ENCODE results near the gene ZFPM1.
A peak's percentile ranks its signal among the peaks of the same experiment; 100 is the strongest.

- peak in 2 of 4 donors; percentile 34 to 83 for TF ChIP-seq POLR2A (IDR thresholded peaks at IDR 0.05)
- TF ChIP-seq, protein P1, sequence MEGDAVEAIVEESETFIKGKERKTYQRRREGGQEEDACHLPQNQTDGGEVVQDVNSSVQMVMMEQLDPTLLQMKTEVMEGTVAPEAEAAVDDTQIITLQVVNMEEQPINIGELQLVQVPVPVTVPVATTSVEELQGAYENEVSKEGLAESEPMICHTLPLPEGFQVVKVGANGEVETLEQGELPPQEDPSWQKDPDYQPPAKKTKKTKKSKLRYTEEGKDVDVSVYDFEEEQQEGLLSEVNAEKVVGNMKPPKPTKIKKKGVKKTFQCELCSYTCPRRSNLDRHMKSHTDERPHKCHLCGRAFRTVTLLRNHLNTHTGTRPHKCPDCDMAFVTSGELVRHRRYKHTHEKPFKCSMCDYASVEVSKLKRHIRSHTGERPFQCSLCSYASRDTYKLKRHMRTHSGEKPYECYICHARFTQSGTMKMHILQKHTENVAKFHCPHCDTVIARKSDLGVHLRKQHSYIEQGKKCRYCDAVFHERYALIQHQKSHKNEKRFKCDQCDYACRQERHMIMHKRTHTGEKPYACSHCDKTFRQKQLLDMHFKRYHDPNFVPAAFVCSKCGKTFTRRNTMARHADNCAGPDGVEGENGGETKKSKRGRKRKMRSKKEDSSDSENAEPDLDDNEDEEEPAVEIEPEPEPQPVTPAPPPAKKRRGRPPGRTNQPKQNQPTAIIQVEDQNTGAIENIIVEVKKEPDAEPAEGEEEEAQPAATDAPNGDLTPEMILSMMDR (IDR thresholded peaks at IDR 0.05): peak in 1 of 6 experiments; percentile 28
Observed at GRCh38 chr16:88569985-88570690, 117.1 kb downstream of the ZFPM1 start, which contains the start of gene ZC3H18.
